A673 (cell line): ENCODE data around the gene OR10V1. TPM values are rescaled to one million over a fixed set of nuclear protein-coding genes. Genes with fewer than 3 reads are reported as not detected.
"Not testable (repeated sequence)": the region's sequence is repeated elsewhere in the genome, so short reads cannot be mapped to it uniquely, and the experiment has no call there.

ENCODE experiments used
- BruUV-seq: library from RNA; stranded (reverse); fragments of 400-500 nt; replicated peaks from 2 replicates; lab custom pipeline; 2021; lab: Mats Ljungman, UMichigan
- CTCF ChIA-PET: fragments of 300-600 bp; sonication (Branson Sonifier 250); formaldehyde crosslinking; loops from one replicate; lab custom pipeline; 2022; ENCODE audit warnings: antibody characterized with exemption; lab: Charles Lee
- POLR2A ChIA-PET: fragments of 300-600 bp; sonication (Branson Sonifier 250); formaldehyde crosslinking; loops from one replicate; lab custom pipeline; 2022; ENCODE audit warnings: antibody characterized with exemption; ENCODE audit not compliant: low non-redundant PET; lab: Charles Lee
- DNase-seq: peaks from one replicate; pipeline ENCODE4 v3.0.0-alpha.2; 2015; ENCODE audit warnings: low spot score
- H3K27ac ChIP-seq: fragments of 200-600 bp; sonication (generic); 2 replicates; pipeline ENCODE4 v1.5.1; 2016; ENCODE audit warnings: mixed run types, low read depth, mild to moderate bottlenecking, mixed read lengths, antibody characterized with exemption, low read length; ENCODE audit not compliant: poor library complexity, severe bottlenecking
- H3K27me3 ChIP-seq: fragments of 200-600 bp; sonication (generic); replicated peaks from 2 replicates; pipeline ENCODE4 v1.6.1; 2017; ENCODE audit warnings: mixed run types, low read depth, mild to moderate bottlenecking, mixed read lengths, antibody characterized with exemption, low read length; ENCODE audit not compliant: insufficient read depth, poor library complexity
- H3K36me3 ChIP-seq: fragments of 200-600 bp; sonication (generic); 2 replicates; pipeline ENCODE4 v1.6.1; 2016; ENCODE audit warnings: mixed run types, mild to moderate bottlenecking, mixed read lengths, antibody characterized with exemption, low read length; ENCODE audit not compliant: insufficient read depth, poor library complexity, severe bottlenecking
- H3K4me1 ChIP-seq: fragments of 200-600 bp; sonication (generic); 2 replicates; pipeline ENCODE4 v1.6.1; 2017; ENCODE audit warnings: mixed run types, mild to moderate bottlenecking, mixed read lengths, antibody characterized with exemption, low read length; ENCODE audit not compliant: insufficient read depth, poor library complexity, severe bottlenecking
- H3K4me3 ChIP-seq: fragments of 200-600 bp; sonication (generic); 2 replicates; pipeline ENCODE4 v1.5.1; 2016; ENCODE audit warnings: low read depth, mixed run types, mild to moderate bottlenecking, mixed read lengths, low read length; ENCODE audit not compliant: poor library complexity, severe bottlenecking
- H3K9me3 ChIP-seq: fragments of 200-600 bp; sonication (generic); 2 replicates; pipeline ENCODE4 v1.6.1; 2016; ENCODE audit warnings: mixed run types, low read depth, mild to moderate bottlenecking, mixed read lengths, antibody characterized with exemption, low read length; ENCODE audit not compliant: poor library complexity, severe bottlenecking
- EZH2 ChIP-seq: fragments of 200-600 bp; sonication (generic); IDR thresholded peaks from 2 replicates; pipeline ENCODE4 v1.6.1; 2017; ENCODE audit warnings: borderline replicate concordance, low read depth, mild to moderate bottlenecking, mixed read lengths, antibody characterized with exemption, low read length; ENCODE audit not compliant: poor library complexity, severe bottlenecking
- intact Hi-C: fragments of 100-400 bp; cut with micrococcal nuclease; formaldehyde crosslinking; loops from one replicate; pipeline ENCODE4 v1.10.0; 2022; ENCODE audit not compliant: unreplicated experiment
- total RNA-seq: library from RNA; stranded (reverse); gene quantifications from 2 replicates; pipeline ENCODE4 v1.2.3, GENCODE V29; 2021
- TF ChIP-seq, protein P1 (sequence below): fragments of 300-800, 200-600 bp; sonication (generic); conservative IDR thresholded peaks from 2 replicates; pipeline ENCODE4 v1.5.1; 2017; ENCODE audit warnings: low read depth, mild to moderate bottlenecking, antibody characterized with exemption, low read length, moderate library complexity, mixed read lengths

Gene OR10V1
- total RNA-seq, 1 experiment from 2014 or later, result not detected

DNA sequence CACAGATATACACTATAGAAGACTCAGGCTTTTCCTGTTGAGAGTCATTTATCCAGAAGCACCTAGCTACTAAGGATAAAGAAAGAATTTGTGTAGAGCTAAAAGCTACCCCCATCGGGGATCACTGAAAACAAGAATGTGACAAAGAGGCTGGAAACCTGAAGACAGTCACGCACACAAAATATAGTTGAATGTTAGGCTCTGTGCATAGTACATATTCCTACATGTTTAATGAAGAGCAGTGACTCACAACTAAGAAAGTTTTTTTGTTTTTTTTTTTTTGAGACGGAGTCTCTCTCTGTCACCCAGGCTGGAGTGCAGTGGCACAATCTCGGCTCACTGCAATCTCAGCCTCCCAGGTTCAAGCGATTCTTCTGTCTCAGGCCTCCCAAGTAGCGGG is 8.4 kb downstream of the OR10V1 start:
- no peak overlapping the region for H3K27ac ChIP-seq
- intact Hi-C loops, result no loop called here
- DNase-seq, result no peak
- POLR2A ChIA-PET, result no interaction called here
- H3K27me3 ChIP-seq, result no peaks in the 10 kb centered on the region
- no peaks in the 10 kb centered on the region for H3K4me1 ChIP-seq
- H3K4me3 ChIP-seq, result no peak overlapping the region
- BruUV-seq, result no TSS peak
- H3K36me3 ChIP-seq, result no peaks in the 10 kb centered on the region
- no peaks in the 10 kb centered on the region for H3K9me3 ChIP-seq
- CTCF ChIA-PET, result no interaction called here
- no peak for TF ChIP-seq EZH2
- TF ChIP-seq, protein P1, sequence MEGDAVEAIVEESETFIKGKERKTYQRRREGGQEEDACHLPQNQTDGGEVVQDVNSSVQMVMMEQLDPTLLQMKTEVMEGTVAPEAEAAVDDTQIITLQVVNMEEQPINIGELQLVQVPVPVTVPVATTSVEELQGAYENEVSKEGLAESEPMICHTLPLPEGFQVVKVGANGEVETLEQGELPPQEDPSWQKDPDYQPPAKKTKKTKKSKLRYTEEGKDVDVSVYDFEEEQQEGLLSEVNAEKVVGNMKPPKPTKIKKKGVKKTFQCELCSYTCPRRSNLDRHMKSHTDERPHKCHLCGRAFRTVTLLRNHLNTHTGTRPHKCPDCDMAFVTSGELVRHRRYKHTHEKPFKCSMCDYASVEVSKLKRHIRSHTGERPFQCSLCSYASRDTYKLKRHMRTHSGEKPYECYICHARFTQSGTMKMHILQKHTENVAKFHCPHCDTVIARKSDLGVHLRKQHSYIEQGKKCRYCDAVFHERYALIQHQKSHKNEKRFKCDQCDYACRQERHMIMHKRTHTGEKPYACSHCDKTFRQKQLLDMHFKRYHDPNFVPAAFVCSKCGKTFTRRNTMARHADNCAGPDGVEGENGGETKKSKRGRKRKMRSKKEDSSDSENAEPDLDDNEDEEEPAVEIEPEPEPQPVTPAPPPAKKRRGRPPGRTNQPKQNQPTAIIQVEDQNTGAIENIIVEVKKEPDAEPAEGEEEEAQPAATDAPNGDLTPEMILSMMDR, result no peak

DNA sequence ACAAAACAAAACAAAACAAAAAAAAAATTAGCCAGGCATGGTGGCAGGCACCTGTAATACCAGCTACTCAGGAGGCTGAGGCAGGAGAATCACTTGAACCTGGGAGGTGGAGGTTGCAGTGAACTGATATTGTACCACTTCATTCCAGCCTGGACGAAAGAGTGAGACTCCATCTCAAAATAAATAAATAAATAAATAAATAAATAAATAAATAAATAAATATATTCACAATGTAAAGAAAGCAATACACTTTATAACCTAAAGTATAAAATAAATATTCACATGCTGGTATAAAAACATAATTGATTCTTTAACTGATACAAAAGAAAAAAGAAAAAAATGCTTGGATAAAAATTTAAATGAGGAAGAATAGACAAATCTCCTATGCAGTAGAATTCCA is 10.1 kb downstream of the OR10V1 start:
- DNase-seq, H3K9me3 ChIP-seq, BruUV-seq, H3K4me1 ChIP-seq, H3K4me3 ChIP-seq, CTCF ChIA-PET, H3K36me3 ChIP-seq, intact Hi-C loops, H3K27me3 ChIP-seq, POLR2A ChIA-PET, H3K27ac ChIP-seq: not testable (repeated sequence)

DNA sequence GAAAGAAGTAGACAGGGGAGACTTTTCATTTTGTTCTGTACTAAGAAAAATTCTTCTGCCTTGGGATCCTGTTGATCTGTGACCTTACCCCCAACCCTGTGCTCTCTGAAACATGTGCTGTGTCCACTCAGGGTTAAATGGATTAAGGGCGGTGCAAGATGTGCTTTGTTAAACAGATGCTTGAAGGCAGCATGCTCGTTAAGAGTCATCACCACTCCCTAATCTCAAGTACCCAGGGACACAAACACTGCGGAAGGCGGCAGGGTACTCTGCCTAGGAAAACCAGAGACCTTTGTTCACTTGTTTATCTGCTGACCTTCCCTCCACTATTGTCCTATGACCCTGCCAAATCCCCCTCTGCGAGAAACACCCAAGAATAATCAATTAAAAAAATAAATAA is 13.5 kb downstream of the OR10V1 start:
- CTCF ChIA-PET, H3K4me3 ChIP-seq, POLR2A ChIA-PET, H3K9me3 ChIP-seq, H3K27ac ChIP-seq, H3K4me1 ChIP-seq, BruUV-seq, H3K27me3 ChIP-seq, H3K36me3 ChIP-seq, DNase-seq, intact Hi-C loops: not testable (repeated sequence)

DNA sequence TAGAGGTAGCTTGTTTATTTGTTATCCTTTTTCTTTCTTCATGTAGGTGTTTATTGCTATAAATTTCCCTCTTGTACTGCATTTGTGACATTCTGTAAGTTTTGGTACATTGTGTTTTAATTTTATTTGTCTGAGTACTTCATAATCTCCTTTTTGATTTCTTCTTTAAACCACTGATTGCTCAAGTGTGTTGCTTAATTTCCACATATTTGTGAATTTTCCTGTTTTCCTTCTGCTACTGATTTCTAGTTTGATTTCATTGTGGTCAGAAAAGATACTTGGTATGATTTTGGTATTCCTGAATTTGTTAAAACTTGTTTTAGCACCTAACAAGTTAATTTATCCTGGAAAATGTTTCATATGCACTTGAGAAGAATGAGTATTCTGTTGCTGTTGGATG is 15.1 kb downstream of the OR10V1 start:
- no peak for DNase-seq
- Histone ChIP-seq H3K27me3 (no peaks in the 10 kb centered on the region), H3K4me1 (no peaks in the 10 kb centered on the region), H3K36me3 (no peaks in the 10 kb centered on the region), H3K27ac (no peak overlapping the region), H3K9me3 (peaks cover under 1% of the 10 kb centered on the region), H3K4me3 (no peak overlapping the region)
- no peak for TF ChIP-seq EZH2
- TF ChIP-seq, protein P1, result no peak
- ChIA-PET POLR2A (no interaction called here), CTCF (no interaction called here)
- intact Hi-C loops, result no loop called here
- BruUV-seq, result no TSS peak
